ENCODE measurements around the gene ALG9. TPM values are rescaled to one million over a fixed set of nuclear protein-coding genes. Genes with fewer than 3 reads are reported as not detected.
A peak's percentile ranks its signal among the peaks of the same experiment; 100 is the strongest.

Gene ALG9
- total and polyA plus RNA-seq, 7 experiments from 2014 or later: 14.1 to 30.2 (median 27.8) TPM

DNA sequence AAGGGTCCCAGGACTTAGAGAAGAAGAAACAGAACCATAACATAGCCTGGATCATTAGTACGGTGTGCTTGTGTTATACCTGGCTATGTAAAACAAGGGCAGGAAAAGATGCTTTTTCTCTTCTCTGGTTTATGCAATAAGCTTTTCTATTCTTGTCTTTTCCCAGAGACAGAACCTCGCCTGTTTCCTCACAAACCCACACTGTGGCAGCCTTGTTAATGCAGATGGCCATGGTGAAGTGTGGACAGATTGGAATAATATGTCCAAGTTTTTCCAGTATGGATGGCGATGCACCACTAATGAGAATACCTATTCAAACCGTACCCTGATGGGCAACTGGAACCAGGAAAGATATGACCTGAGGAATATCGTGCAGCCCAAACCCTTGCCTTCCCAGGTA is 10.8 kb upstream of the ALG9 start:
- H3K4me3 ChIP-seq (ENCODE audit: low read length): no peak overlapping the region
- peaks cover 2 to 19% (median 8%) of the 10 kb centered on the region in 5 donors for H3K36me3 Mint-ChIP-seq
- no peaks in the 10 kb centered on the region for H3K27me3 Mint-ChIP-seq
- H3K9me3 ChIP-seq (ENCODE audit: control insufficient read depth in 2 of 3, low read length in 3 of 3): no peaks in the 10 kb centered on the region
- no peak overlapping the region for H3K27ac ChIP-seq (ENCODE audit: low read depth, low read length)
- H3K36me3 ChIP-seq (ENCODE audit: control insufficient read depth in 2 of 3, insufficient read depth in 3 of 3, low read length in 3 of 3): peaks cover 0 to 11% (median 0%) of the 10 kb centered on the region in 3 experiments
- no peaks in the 10 kb centered on the region for H3K27me3 ChIP-seq (ENCODE audit: control insufficient read depth in 2 of 2, insufficient read depth in 2 of 2, low read length in 2 of 2)
- POLR2A ChIA-PET: interaction anchor here (0.5 to 1.7 kb wide), 3 partner anchors 11 to 45 kb away, joined by 3 to 6 read pairs (median 6); partner anchors contain the start of gene ALG9
- DNase-seq (no peak), ATAC-seq (no peak)
- CTCF ChIA-PET: no interaction called here
- H3K4me1 ChIP-seq (ENCODE audit: control insufficient read depth in 2 of 2, insufficient read depth in 2 of 2, low read length in 2 of 2): peaks cover 7% of the 10 kb centered on the region in 2 donors
- H3K4me3 Mint-ChIP-seq: no peak overlapping the region
- H3K9me3 Mint-ChIP-seq: peaks cover 0 to 6% (median 0%) of the 10 kb centered on the region in 11 donors
- no peak overlapping the region for H3K27ac Mint-ChIP-seq
- intact Hi-C loops (cut with micrococcal nuclease): no loop called here
- H3K4me1 Mint-ChIP-seq: peaks cover 9 to 28% (median 21%) of the 10 kb centered on the region in 7 donors

DNA sequence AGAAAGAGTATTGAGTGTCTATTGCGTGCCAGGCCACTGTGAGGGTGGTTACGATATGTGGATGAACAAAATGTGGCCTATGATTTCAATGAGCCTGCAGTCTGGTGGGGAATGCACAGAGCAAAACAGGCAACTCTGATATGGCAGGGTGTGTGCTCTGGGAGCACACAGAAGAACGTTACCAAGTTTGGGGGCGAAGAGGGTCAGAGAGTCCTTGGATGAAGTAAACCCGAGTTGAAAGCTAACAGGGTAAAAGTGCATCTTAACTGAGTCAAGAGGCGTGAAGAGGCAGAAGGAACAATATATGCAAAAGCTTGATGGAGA is 8.2 kb upstream of the ALG9 start:
- H3K27ac Mint-ChIP-seq: peak overlapping the region; percentile 98 to 100 (median 100)
- peak; percentile 3 for ATAC-seq
- peaks cover 7% of the 10 kb centered on the region in 2 donors for H3K4me1 ChIP-seq (ENCODE audit: control insufficient read depth in 2 of 2, insufficient read depth in 2 of 2, low read length in 2 of 2)
- peaks cover 9 to 32% (median 26%) of the 10 kb centered on the region in 7 donors for H3K4me1 Mint-ChIP-seq
- H3K36me3 ChIP-seq (ENCODE audit: control insufficient read depth in 2 of 3, insufficient read depth in 3 of 3, low read length in 3 of 3): peaks cover 0 to 25% (median 6%) of the 10 kb centered on the region in 3 experiments
- peaks cover 0 to 6% (median 0%) of the 10 kb centered on the region in 11 donors for H3K9me3 Mint-ChIP-seq
- CTCF ChIA-PET: interaction anchor here (0.5 to 1.2 kb wide), 3 partner anchors 38 to 49 kb away, joined by 3 to 4 read pairs (median 4); no protein-coding TSS in a partner anchor
- peak overlapping the region; percentile 96 for H3K27ac ChIP-seq (ENCODE audit: low read depth, low read length)
- no peaks in the 10 kb centered on the region for H3K27me3 Mint-ChIP-seq
- intact Hi-C loops (cut with micrococcal nuclease): loop anchor here (1.0 to 10.0 kb wide), 18 partner anchors 8 to 1995 kb away; partner anchors contain the start of genes ALG9 (in 2 of the 2), DLAT (in 2 of the 2), NKAPD1 (in 2 of the 2) and PIH1D2 (in 2 of the 2)
- no peaks in the 10 kb centered on the region for H3K27me3 ChIP-seq (ENCODE audit: control insufficient read depth in 2 of 2, insufficient read depth in 2 of 2, low read length in 2 of 2)
- H3K4me3 Mint-ChIP-seq: peak overlapping the region; percentile 83 to 99 (median 95)
- peaks cover 4 to 27% (median 7%) of the 10 kb centered on the region in 5 donors for H3K36me3 Mint-ChIP-seq
- DNase-seq: no peak
- no peaks in the 10 kb centered on the region for H3K9me3 ChIP-seq (ENCODE audit: control insufficient read depth in 2 of 3, low read length in 3 of 3)
- POLR2A ChIA-PET: interaction anchor here (0.6 to 1.7 kb wide), 5 partner anchors 8 to 207 kb away, joined by 4 to 14 read pairs (median 6); partner anchors contain the start of genes ALG9, SDHD and TIMM8B
- H3K4me3 ChIP-seq (ENCODE audit: low read length): peak overlapping the region; percentile 93

DNA sequence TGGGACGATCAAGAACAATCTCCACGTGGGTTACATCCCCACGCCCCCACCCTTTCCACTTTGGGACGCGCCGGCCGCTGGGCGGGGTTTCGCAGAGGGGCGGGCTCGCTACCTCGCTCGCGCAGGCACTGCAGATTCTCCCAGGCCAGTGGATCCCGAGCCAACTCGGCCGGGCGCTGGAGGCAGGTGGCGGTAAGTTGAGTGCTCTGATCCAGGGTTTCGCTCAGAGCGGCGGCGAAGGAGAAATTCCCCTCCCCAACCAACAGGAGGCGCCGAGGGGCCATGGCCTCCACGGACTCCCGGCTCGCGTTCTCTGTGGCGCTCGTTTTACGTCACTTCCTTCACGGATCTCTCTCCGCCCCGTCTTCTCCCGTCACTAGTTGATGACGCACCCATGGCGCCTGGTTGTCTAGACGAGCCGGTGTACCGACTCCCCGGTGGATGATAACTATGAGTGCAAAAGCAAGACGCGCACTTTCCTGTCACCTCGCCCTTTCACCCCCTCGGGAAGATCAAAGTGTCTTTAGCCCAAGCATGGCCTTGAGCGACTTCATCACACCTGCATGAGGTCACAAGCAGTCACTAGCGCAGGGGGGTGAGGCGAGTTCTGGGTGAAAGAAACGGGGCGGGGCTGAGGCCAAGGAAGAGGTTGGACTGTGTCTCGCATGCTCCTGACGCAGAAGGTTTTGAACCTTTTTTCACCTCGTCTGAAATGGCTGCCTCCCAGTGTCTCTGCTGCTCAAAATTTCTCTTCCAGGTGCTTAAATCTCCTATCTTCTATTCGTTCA is 7.7 kb upstream of the ALG9 start, which contains the start of the genes CFAP68 and FDXACB1:
CFAP68 (plus strand) TSS at position 693 of the 788 bp plus-strand sequence; CDS start at position 713, 20 bp downstream.
FDXACB1 (minus strand) TSS at position 317 of the 788 bp plus-strand sequence; CDS start at position 284, 33 bp downstream.
- Histone ChIP-seq H3K36me3 (ENCODE audit: control insufficient read depth in 2 of 3, insufficient read depth in 3 of 3, low read length in 3 of 3) (peaks cover 0 to 25% (median 6%) of the 10 kb centered on the region in 3 experiments), H3K27me3 (ENCODE audit: control insufficient read depth in 2 of 2, insufficient read depth in 2 of 2, low read length in 2 of 2) (no peaks in the 10 kb centered on the region), H3K27ac (ENCODE audit: low read depth, low read length) (peak within 1 kb of the TSS; percentile 96), H3K4me3 (ENCODE audit: low read length) (peak within 1 kb of the TSS; percentile 93), H3K4me1 (ENCODE audit: control insufficient read depth in 2 of 2, insufficient read depth in 2 of 2, low read length in 2 of 2) (peaks cover 7% of the 10 kb centered on the region in 2 donors), H3K9me3 (ENCODE audit: control insufficient read depth in 2 of 3, low read length in 3 of 3) (no peaks in the 10 kb centered on the region)
- peak; percentile 93 for ATAC-seq
- Mint-ChIP-seq H3K36me3 (peaks cover 4 to 24% (median 6%) of the 10 kb centered on the region in 5 donors), H3K27ac (peak within 1 kb of the TSS; percentile 98 to 100 (median 100)), H3K9me3 (peaks cover 0 to 6% (median 0%) of the 10 kb centered on the region in 11 donors), H3K4me1 (peaks cover 9 to 32% (median 26%) of the 10 kb centered on the region in 7 donors), H3K27me3 (no peaks in the 10 kb centered on the region), H3K4me3 (peak within 1 kb of the TSS; percentile 83 to 99 (median 95))
- POLR2A ChIA-PET: interaction anchor here (0.9 to 3.3 kb wide), 4 partner anchors 8 to 208 kb away, joined by 6 to 17 read pairs (median 12); partner anchors contain the start of genes ALG9, SDHD and TIMM8B
- peak; percentile 89 to 99 (median 98) for DNase-seq
- CTCF ChIA-PET: interaction anchor here (0.5 to 1.5 kb wide), 3 partner anchors 47 to 103 kb away, joined by 4 to 6 read pairs (median 4); no protein-coding TSS in a partner anchor
- intact Hi-C loops (cut with micrococcal nuclease): loop anchor here (1.0 to 10.0 kb wide), 18 partner anchors 8 to 1996 kb away; partner anchors contain the start of genes ALG9 (in 2 of the 2), DLAT (in 2 of the 2), NKAPD1 (in 2 of the 2) and PIH1D2 (in 2 of the 2)

DNA sequence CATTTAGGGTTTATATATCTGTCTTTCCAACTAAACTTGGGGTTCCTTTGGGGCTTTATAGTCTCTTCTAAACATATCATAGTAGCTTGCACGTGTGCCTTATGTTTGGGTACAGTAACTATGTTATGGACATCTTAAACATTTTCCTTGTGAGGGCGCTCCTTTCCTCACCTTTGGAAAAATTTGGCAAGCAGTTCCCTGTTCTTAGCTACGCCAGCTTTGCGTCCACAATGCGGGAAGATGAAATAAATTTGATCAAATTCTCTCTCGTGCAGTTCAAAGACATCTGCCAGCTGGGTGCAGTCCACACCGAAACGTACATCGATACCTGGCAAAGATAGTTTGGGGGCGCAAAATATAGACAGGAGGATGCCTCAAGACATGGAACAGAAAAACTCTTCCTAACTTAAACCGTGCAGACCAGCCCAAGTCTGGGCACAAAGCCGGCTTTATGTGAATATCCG is 7.0 kb upstream of the ALG9 start:
- peak overlapping the region; percentile 98 to 100 (median 100) for H3K27ac Mint-ChIP-seq
- H3K36me3 ChIP-seq (ENCODE audit: control insufficient read depth in 2 of 3, insufficient read depth in 3 of 3, low read length in 3 of 3): peaks cover 0 to 21% (median 6%) of the 10 kb centered on the region in 3 experiments
- H3K36me3 Mint-ChIP-seq: peaks cover 0 to 19% (median 6%) of the 10 kb centered on the region in 5 donors
- H3K27me3 Mint-ChIP-seq: no peaks in the 10 kb centered on the region
- H3K4me1 Mint-ChIP-seq: peaks cover 9 to 32% (median 26%) of the 10 kb centered on the region in 7 donors
- intact Hi-C loops (cut with micrococcal nuclease): loop anchor here (2.0 to 10.0 kb wide), 5 partner anchors 112 to 1996 kb away; partner anchors contain the start of genes TTC12 (in 2 of the 2), FDX1 (in 1 of the 2), PPP2R1B (in 1 of the 2) and USP28 (in 1 of the 2)
- H3K27me3 ChIP-seq (ENCODE audit: control insufficient read depth in 2 of 2, insufficient read depth in 2 of 2, low read length in 2 of 2): no peaks in the 10 kb centered on the region
- peaks cover 7% of the 10 kb centered on the region in 2 donors for H3K4me1 ChIP-seq (ENCODE audit: control insufficient read depth in 2 of 2, insufficient read depth in 2 of 2, low read length in 2 of 2)
- H3K9me3 ChIP-seq (ENCODE audit: control insufficient read depth in 2 of 3, low read length in 3 of 3): no peaks in the 10 kb centered on the region
- H3K27ac ChIP-seq (ENCODE audit: low read depth, low read length): peak overlapping the region; percentile 96
- peaks cover 0 to 6% (median 0%) of the 10 kb centered on the region in 11 donors for H3K9me3 Mint-ChIP-seq
- DNase-seq (no peak), ATAC-seq (no peak)
- peak overlapping the region; percentile 93 for H3K4me3 ChIP-seq (ENCODE audit: low read length)
- CTCF ChIA-PET: interaction anchor here (1.5 kb wide), 1 partner anchor 104 kb away, joined by 6 read pairs; no protein-coding TSS in a partner anchor
- POLR2A ChIA-PET: interaction anchor here (0.8 to 3.3 kb wide), 3 partner anchors 48 to 208 kb away, joined by 3 to 17 read pairs (median 4); partner anchors contain the start of genes SDHD and TIMM8B
- peak overlapping the region; percentile 83 to 99 (median 95) for H3K4me3 Mint-ChIP-seq

DNA sequence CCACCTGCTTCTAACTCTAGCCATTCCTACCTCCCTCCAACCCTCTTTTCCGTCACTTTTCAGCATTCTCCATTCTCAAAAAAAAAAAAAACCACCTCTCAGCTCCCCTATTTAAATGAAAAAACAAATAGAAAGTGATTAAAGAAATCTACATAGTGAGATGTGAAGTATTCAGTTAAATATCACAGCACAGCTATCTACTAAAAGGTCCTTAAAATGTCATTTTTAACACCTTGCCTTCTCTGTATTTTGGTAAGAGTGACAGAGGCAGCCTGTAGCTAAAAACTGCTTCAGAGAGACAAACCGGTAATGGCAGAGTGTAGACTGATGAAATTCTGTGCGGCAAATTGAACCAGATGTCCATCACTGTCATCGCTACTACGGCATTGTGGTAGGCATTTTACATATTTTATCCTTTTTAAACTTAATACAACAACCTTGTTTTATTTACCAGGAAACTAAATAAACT is 346 bp upstream of the ALG9 start:
- H3K4me3 Mint-ChIP-seq: peak overlapping the region; percentile 86 to 96 (median 93)
- Histone ChIP-seq H3K4me3 (ENCODE audit: low read length) (peak overlapping the region; percentile 74), H3K9me3 (ENCODE audit: control insufficient read depth in 2 of 3, low read length in 3 of 3) (no peaks in the 10 kb centered on the region), H3K27me3 (ENCODE audit: control insufficient read depth in 2 of 2, insufficient read depth in 2 of 2, low read length in 2 of 2) (no peaks in the 10 kb centered on the region), H3K4me1 (ENCODE audit: control insufficient read depth in 2 of 2, insufficient read depth in 2 of 2, low read length in 2 of 2) (peaks cover 8 to 10% of the 10 kb centered on the region in 2 donors), H3K36me3 (ENCODE audit: control insufficient read depth in 2 of 3, insufficient read depth in 3 of 3, low read length in 3 of 3) (peaks cover 0 to 34% (median 6%) of the 10 kb centered on the region in 3 experiments), H3K27ac (ENCODE audit: low read depth, low read length) (peak overlapping the region; percentile 91)
- H3K9me3 Mint-ChIP-seq: peaks cover 0 to 4% (median 0%) of the 10 kb centered on the region in 11 donors
- peaks cover 4 to 28% (median 16%) of the 10 kb centered on the region in 5 donors for H3K36me3 Mint-ChIP-seq
- DNase-seq: no peak
- POLR2A ChIA-PET: interaction anchor here (0.9 to 2.9 kb wide), 7 partner anchors 8 to 215 kb away, joined by 3 to 22 read pairs (median 5); partner anchors contain the start of genes CFAP68, DLAT, PPP2R1B and SDHD
- CTCF ChIA-PET: interaction anchor here (0.5 to 2.1 kb wide), 6 partner anchors 29 to 1671 kb away, joined by 4 to 10 read pairs (median 6); no protein-coding TSS in a partner anchor
- H3K27me3 Mint-ChIP-seq: no peaks in the 10 kb centered on the region
- no peak for ATAC-seq
- intact Hi-C loops (cut with micrococcal nuclease): loop anchor here (1.0 to 10.0 kb wide), 12 partner anchors 8 to 2003 kb away; partner anchors contain the start of genes CFAP68 (in 2 of the 2), DLAT (in 2 of the 2), FDXACB1 (in 2 of the 2) and SDHD (in 2 of the 2)
- peak overlapping the region; percentile 87 to 96 (median 92) for H3K27ac Mint-ChIP-seq
- peaks cover 9 to 38% (median 32%) of the 10 kb centered on the region in 7 donors for H3K4me1 Mint-ChIP-seq

All from naive thymus-derived CD4-positive, alpha-beta T cell (primary cell).